GM21619 (cell line): ENCODE results near the gene EPHB2.
"Not testable (repeated sequence)": the region's sequence is repeated elsewhere in the genome, so short reads cannot be mapped to it uniquely, and the experiment has no call there.

Experiments used
- ATAC-seq: cut with Tn5 transposase; IDR thresholded peaks from one replicate; pipeline ENCODE4 v1.9.1; 2021; ENCODE audit not compliant: unreplicated experiment

The EPHB2 gene

GRCh38 chr1:22710701-22711049, at the start of gene EPHB2:
Gene EPHB2, plus strand, starts transcription at chr1:22710839. Its CDS starts 144 bp downstream, at chr1:22710983.
- no peak for ATAC-seq

- no peak for ATAC-seq
These were observed 48.8 kb upstream of the EPHB2 start for GRCh38 chr1:22661880-22662279.

GRCh38 chr1:22662318-22662717, 48.3 kb upstream of the EPHB2 start:
- no peak for ATAC-seq

GRCh38 chr1:22662986-22663408, 47.6 kb upstream of the EPHB2 start:
- ATAC-seq, result no peak

GRCh38 chr1:22665752-22666151, 44.9 kb upstream of the EPHB2 start:
- no peak for ATAC-seq

GRCh38 chr1:22666412-22666811, 44.2 kb upstream of the EPHB2 start:
- no peak for ATAC-seq

- ATAC-seq, result not testable (repeated sequence)
These were observed 41.8 kb upstream of the EPHB2 start for GRCh38 chr1:22668840-22669239.

GRCh38 chr1:22670352-22670975, 40.2 kb upstream of the EPHB2 start:
- ATAC-seq, result no peak

GRCh38 chr1:22671999-22672398, 38.6 kb upstream of the EPHB2 start:
- ATAC-seq, result no peak

GRCh38 chr1:22673486-22674409, 36.9 kb upstream of the EPHB2 start:
- no peak for ATAC-seq

GRCh38 chr1:22674410-22674749, 36.3 kb upstream of the EPHB2 start:
- ATAC-seq, result no peak

- ATAC-seq, result not testable (repeated sequence)
These were observed 34.5 kb upstream of the EPHB2 start for GRCh38 chr1:22676151-22676550.

- ATAC-seq, result no peak
These were observed 33.6 kb upstream of the EPHB2 start for GRCh38 chr1:22676916-22677583.

GRCh38 chr1:22677931-22678896, 32.4 kb upstream of the EPHB2 start:
- ATAC-seq, result no peak

- ATAC-seq, result no peak
These were observed 29.9 kb upstream of the EPHB2 start for GRCh38 chr1:22680726-22681125.

- ATAC-seq, result no peak
These were observed 28.9 kb upstream of the EPHB2 start for GRCh38 chr1:22681556-22682276.

- ATAC-seq, result no peak
These were observed 27.1 kb upstream of the EPHB2 start for GRCh38 chr1:22683547-22683946.

GRCh38 chr1:22685591-22686059, 25.0 kb upstream of the EPHB2 start:
- no peak for ATAC-seq

- ATAC-seq, result no peak
These were observed 23.4 kb upstream of the EPHB2 start for GRCh38 chr1:22687191-22687590.

GRCh38 chr1:22688466-22688865, 22.2 kb upstream of the EPHB2 start:
- ATAC-seq, result no peak
